HG02884 (cell line): ENCODE measurements around the gene JAKMIP3.
A peak's percentile ranks its signal among the peaks of the same experiment; 100 is the strongest.

Source experiments
- ATAC-seq: cut with Tn5 transposase; IDR thresholded peaks from one replicate; pipeline ENCODE4 v1.9.1; 2021; ENCODE audit warnings: mild to moderate bottlenecking, moderate library complexity; ENCODE audit not compliant: unreplicated experiment

Gene JAKMIP3

DNA sequence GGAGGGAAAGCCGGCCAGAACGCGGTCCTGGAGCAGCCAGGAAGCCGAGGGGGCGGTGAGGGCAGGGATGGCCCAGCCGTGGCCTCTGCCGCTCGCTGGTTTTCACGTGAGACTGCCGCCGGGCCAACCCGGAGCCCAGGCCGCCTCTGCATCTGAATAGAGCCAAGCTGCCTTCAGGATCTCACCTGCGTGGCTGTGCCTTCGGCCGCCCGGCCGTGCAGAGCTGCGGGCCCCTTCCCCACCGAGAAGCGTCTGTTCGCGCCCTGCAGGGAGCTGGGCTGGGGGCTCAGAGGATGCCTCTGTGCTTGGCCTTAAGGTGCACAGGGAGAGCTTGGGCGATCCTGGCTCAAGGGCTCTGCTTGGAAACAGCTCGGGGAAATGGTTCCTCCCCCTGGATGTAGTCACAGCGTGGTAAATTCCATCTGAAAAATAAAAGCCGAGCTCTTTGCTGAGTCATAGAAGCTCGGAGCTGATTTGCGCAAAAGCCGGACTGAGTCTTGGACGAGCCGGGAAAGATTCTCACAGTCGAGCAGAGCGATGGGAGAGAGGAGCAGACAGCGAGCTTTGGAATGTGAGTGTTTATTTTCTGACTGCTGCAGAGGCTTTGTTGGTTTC, at the start of gene JAKMIP3:
Gene JAKMIP3 (plus strand): TSS at position 456 of the 615 bp plus-strand sequence. CDS start 38,863 bp downstream, outside the sequence.
- ATAC-seq, result no peak

DNA sequence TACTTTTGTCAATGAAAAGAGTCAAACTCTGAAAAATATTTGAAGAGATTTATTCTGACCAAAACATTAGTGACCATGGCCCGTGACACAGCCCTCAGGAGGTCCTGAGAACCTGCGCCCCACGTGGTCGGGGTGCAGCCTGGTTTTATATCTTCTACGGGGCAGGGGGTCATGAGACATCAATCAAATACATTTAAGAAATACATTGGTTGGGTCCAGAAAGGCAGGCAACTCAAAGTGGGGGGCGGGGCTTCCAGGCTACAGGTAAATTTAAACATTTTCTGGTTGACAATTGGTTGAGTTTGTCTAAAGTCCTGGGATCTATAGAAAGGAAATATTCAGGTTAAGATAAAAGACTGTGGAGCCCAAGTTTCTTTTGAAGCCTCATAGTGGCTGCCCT, 49.2 kb upstream of the JAKMIP3 start:
- ATAC-seq, result no peak

- ATAC-seq, result no peak
Measured at GRCh38 chr10:132018446-132018845, 47.3 kb upstream of the JAKMIP3 start.

DNA sequence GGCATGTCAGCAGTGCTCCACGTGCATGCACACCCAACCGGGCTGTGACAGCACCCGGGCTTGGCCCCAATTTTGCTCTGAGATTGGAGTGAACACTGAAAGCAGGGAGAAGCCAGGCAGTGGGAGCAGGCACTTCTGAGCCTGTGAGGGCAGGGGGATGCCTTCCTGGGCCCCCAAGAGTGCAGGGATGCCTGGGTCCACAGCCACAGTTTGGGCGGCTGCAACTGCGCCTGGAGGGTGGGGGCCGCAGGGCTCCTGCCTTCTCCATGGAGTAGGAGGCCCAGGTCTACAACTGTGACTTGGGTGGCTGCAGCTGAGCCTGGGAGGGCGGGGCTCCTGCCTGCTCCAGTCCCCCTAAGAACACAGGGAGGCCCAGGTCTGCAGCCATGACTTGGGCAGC, 46.4 kb upstream of the JAKMIP3 start:
- no peak for ATAC-seq

GRCh38 chr10:132020456-132020855, 45.3 kb upstream of the JAKMIP3 start:
- no peak for ATAC-seq

DNA sequence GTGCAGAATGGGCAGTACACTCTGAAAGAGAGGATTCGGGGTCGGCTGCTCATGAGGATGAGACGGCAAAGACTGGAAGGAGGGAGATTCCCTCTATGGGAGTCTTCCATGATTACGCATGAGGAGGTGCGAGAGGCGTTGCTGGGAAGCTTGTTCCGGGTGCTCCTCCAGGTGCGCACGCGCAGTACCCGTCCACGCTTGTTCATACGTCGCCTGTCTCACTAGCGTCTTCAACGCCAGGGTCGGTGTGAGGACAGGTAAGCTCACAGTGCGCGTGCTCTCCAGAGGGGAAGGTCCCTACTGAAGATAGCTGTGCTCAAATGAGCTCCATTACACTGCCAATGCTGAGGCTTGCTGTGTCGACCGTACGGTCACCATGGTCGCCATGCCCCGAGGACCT, 44.7 kb upstream of the JAKMIP3 start:
- no peak for ATAC-seq

DNA sequence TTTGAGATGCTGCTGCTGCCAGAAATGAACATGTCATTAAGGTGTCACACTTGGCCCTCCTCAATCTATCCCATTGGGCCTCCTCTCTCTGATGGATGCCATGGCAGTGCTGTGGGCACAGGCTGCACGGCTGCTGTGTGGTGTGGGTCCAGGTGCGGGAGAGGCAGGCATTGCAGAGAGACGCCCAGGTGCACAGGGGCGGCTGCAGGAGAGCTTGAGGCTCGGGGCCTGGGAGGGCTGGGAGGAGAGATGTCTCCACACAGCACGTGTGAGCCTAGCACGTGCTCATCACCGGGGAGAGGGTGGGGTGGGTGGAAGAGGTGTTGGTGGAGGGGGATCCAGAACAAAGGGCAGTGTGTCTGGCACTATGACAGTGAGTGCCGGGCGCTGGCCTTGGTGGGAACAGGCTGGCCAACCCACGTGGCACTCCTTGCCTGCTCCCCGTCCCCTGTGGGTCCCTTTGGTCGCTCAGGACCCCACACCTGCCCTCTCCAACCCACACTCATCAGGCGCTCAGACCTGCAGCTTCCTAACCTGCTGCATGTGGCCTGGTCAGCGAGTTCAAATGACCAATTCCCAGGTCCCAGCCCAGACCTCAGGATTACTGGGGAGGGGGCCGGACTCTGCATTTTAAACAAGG, 44.1 kb upstream of the JAKMIP3 start:
- no peak for ATAC-seq

DNA sequence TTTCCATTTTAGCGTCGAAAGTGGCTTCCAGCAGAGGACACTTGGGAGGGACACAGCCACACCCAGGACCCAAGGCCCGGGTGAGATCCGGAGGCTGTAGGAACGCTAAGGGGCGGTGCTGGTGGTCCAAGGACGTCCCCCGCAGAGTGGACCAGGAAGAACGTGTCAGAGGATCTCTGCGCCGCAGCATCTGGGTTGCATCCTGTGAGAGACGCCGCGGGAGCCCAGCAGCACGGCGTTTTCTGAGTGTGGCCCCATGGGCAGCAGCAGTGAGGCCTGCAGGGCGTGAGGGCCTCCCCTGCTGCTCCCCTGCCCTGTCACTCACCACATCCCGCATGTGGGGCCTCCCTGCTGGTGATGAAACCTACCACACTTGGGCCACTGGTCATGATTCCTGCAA, 43.5 kb upstream of the JAKMIP3 start:
- ATAC-seq, result no peak

DNA sequence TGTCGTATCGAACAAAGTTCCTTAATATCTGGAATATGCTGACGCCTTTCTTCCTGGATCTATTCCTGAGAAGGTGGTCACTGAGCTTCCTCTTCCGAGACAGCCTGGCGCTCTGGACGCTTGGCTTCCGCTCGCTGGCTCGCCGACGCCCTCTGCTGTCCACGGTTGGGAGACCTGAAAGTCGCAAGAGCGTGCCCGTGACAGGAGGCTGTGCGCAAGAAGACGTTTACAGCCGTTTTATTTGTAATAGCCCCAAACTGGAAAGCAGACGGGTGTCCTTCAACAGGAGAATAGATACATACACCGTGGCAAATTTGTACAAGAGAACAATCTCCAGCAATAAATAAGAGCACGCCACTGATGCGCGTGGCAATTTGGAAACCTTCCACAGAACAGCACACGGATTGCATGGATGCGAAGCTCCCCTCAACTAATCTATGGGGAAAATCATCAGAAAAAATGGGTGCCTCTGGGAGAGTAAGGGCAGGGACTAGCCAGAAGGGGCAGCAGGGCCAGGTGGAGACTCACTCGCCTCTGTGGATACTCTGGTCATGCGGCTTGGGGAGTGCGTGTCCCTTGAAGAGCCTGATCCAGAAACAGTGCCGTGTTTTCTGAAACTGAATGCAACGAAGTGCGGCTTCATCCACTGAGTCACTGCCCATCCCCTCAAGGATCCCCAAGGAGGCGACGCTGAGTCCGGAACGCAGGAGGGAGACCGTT, 42.5 kb upstream of the JAKMIP3 start:
- ATAC-seq, result peak; percentile 73

GRCh38 chr10:132027423-132027983, 38.2 kb upstream of the JAKMIP3 start:
- no peak for ATAC-seq

DNA sequence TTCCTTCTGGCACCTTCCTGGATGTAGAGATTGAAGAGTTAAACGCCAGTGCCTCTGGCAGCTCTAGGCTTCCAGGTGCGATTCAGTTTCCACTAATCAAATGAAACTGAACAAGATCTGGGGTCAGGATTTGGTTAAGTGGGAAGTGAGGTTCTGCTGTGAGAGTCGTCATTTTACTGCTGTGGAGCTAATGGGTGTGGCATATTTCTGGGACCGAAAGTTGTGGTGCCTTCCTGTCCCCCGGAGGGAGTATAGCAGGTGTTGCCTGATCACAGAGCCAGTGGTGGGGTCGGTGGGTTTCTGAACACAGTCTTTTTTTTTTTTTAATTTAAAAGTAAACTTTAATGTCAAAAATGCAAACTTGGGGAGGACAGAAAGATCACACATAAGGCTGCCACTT, 37.0 kb upstream of the JAKMIP3 start:
- ATAC-seq, result no peak

GRCh38 chr10:132030898-132031463, 34.8 kb upstream of the JAKMIP3 start:
- no peak for ATAC-seq

DNA sequence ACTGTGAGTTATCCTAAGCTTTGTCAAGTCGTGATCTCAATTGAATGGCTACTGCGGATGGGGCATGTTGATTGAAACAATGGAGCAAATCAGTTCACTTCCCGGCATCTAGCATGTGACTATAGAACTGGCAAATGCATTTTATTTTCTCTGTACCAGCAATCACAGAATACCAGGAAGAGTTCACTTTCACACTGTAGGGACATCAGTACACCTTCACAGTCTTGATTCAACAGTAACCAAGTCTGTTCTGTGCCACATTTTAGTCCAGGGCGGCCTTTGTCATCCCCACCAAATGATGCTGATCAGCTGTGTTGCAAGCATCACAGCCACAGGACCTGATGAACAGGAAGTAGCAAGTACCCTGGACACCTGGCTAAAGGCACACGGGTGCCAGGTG, 32.1 kb upstream of the JAKMIP3 start:
- no peak for ATAC-seq

GRCh38 chr10:132035476-132035875, 30.3 kb upstream of the JAKMIP3 start:
- no peak for ATAC-seq

DNA sequence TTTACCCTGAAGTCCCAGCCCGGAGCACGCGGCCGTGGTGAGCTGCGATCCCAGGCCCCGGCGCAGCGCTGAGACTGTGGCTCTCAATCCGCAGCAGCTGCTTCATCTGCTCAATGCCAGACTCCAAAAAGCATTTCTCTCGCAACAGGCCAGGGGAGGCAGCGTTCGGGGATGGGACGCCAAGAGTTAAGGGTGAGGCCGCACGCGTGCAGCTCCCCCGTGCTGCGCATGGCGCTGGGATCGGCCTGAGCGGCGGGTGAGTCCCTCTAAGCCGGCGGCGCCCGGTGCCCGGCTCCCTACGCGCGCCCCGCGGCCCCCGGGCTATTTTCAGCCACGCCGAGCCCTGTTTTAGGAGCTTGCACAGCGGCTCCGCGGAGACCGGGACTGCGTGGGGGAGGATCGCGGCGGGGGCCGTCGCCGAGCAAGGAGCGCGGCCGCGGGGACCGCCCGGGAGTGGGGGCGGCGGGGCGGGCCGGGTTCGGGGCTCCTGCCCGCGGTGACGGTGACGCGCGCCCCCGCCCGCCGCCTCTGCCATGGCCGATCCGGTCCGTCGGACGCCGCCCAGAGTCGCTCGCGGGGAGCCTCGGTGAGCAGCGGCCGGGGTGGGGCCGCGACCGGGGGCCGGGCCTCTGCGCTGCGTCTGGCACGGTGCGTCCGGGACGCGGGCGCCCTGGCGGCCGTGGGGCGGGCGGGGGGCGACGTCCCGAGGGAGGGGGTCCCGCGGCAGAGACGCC, 29.4 kb upstream of the JAKMIP3 start:
- ATAC-seq, result no peak

DNA sequence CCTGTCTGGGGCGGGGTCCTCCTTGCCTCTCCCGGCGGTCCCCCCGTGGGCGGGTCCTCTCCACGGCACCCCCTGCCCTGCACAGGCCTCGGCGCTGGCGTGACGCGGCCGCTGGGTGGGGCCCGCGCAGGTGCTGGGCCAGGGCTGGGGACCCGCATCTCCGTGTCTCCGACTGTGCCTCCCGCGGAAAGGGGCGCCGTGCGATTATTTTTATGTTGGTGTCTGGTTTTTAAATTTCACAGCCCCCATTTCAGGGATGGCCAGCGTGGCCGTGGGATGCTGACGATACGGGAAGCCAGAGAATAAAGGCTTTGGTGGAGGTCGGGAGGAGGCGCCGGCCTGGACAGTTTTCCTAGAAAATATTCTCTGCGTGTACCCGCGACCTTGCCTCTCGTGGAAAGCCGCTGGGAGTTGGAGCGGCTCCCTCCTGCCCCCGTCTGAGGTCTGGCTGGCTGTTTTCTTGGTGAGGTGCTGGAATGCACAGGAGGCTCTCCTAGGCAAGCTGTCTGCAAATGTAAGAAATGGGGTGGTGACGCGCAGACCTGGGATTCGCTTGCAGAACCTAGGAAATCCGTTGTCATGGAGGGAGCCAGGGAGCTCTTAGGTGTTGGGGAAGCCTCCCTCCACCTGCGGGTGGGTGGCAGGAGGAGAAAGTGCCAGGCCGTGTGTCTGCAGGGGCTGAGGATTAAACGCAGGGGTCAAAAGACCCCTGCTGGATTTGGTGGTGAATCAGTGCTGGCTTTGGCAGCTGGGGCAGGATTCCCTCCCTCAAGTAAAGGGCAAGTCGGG, 28.7 kb upstream of the JAKMIP3 start:
- no peak for ATAC-seq

DNA sequence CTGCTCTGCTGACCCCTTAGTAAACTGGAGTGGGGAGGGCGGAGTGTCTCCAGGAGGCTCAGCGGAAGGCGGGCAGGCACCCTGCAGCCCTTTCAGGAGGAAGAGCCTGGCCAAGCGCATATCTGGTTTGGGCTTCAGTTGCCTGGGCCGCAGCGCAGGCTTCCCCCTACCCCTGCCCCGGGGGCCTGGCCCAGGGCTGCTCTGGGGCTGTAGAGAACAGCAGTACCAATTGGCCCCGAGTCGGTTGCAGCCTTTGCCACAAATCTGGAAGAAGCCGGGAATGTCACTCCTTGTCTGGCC, 28.1 kb upstream of the JAKMIP3 start:
- ATAC-seq, result no peak

DNA sequence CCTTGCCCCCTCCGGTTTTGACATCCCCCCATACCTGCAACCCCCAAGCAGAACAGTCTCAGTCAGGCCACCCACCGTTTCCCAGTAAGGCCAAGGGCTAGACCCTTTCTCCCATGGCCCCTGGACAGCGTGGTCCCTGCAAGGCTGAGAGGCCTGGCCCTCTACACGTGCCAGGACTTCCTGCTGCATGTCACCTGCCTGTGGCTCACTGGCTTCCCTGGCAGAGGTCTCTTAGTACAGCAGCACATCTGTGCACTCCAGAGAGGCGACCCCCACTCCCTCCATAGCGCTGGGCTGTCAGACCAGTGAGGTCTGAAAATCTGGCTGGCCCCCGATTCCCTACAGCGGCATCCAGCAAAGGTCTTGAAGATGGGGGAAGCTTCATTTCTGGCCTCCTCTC, 26.4 kb upstream of the JAKMIP3 start:
- no peak for ATAC-seq

- no peak for ATAC-seq
Measured at GRCh38 chr10:132040046-132040445, 25.7 kb upstream of the JAKMIP3 start.

- no peak for ATAC-seq
Measured at GRCh38 chr10:132041340-132041739, 24.4 kb upstream of the JAKMIP3 start.
